Stimulated activated effector memory CD8-positive, alpha-beta T cell treated with anti-CD3 and anti-CD28 coated beads, Interleukin-12 subunit alpha, Interleukin-12 subunit beta, amount 100 ng/mL, for 72 hours (primary cell): Measurements from ENCODE around the gene FHIT.

Source experiments
- ATAC-seq: fragments of 150-1000 bp; cut with Tn5 transposase; 2 replicates; pipeline ENCODE4 v1.10.0; 2021
- DNase-seq, 2 donors: peaks; one replicate each; pipeline ENCODE4 v3.0.0; 2021 to 2022; ENCODE audit warnings: low spot score in 2 of 2
- H3K27ac Mint-ChIP-seq: one replicate; pipeline ENCODE4 v1.8.0; 2022; ENCODE audit warnings: mild to moderate bottlenecking, mixed read lengths
- H3K36me3 Mint-ChIP-seq: one replicate; pipeline ENCODE4 v1.8.0; 2022; ENCODE audit warnings: mild to moderate bottlenecking, mixed read lengths
- H3K4me1 Mint-ChIP-seq: one replicate; pipeline ENCODE4 v1.8.0; 2022; ENCODE audit warnings: mixed read lengths
- H3K4me3 Mint-ChIP-seq: one replicate; pipeline ENCODE4 v1.8.0; 2022; ENCODE audit warnings: mild to moderate bottlenecking, mixed read lengths
- H3K9me3 Mint-ChIP-seq: one replicate; pipeline ENCODE4 v1.8.0; 2022; ENCODE audit warnings: mixed read lengths

FHIT gene

GRCh38 chr3:60260546-60260945 lies 990.7 kb downstream of the FHIT start:
- no peak for DNase-seq
- Mint-ChIP-seq H3K9me3 (no peaks in the 10 kb centered on the region), H3K27ac (no peak overlapping the region), H3K36me3 (no peaks in the 10 kb centered on the region), H3K4me3 (no peak overlapping the region), H3K4me1 (no peaks in the 10 kb centered on the region)
- ATAC-seq: no peak

GRCh38 chr3:60250810-60251209 lies 1000.4 kb downstream of the FHIT start:
- H3K27ac Mint-ChIP-seq: no peak overlapping the region
- ATAC-seq: peak; percentile 60
- no peaks in the 10 kb centered on the region for H3K36me3 Mint-ChIP-seq

GRCh38 chr3:60250206-60250605 lies 1001.0 kb downstream of the FHIT start:
- Mint-ChIP-seq H3K4me1 (peaks cover 6% of the 10 kb centered on the region), H3K4me3 (no peak overlapping the region), H3K9me3 (no peaks in the 10 kb centered on the region), H3K36me3 (no peaks in the 10 kb centered on the region), H3K27ac (no peak overlapping the region)
- ATAC-seq (no peak), DNase-seq (no peak)

More at GRCh38 chr3:60250810-60251209, 1000.4 kb downstream of the FHIT start:
- Mint-ChIP-seq H3K4me1 (peaks cover 6% of the 10 kb centered on the region), H3K9me3 (no peaks in the 10 kb centered on the region), H3K4me3 (no peak overlapping the region)
- DNase-seq: no peak

DNA sequence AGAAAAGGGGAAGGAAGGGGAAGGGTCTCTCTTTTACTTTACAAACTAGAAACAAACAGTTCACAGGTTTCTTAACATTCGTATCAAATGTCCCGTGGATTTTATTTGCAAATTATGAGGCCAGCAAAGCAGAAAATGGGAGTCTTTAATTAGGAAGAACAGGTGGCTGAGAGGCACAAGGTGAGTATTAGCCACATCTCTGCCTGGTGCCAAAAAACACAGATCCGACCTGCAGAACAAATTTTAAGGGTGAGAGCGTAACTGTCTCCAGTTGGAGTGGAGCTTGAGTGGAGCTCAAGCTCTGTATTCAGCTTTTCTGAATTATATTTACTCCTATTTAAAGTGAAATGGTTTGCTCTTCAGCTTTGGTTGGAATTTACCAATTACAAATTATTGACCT lies 1004.9 kb downstream of the FHIT start:
- DNase-seq: no peak
- H3K9me3 Mint-ChIP-seq: no peaks in the 10 kb centered on the region
- no peak for ATAC-seq
- H3K4me3 Mint-ChIP-seq: no peak overlapping the region
- no peaks in the 10 kb centered on the region for H3K36me3 Mint-ChIP-seq
- peaks cover 6% of the 10 kb centered on the region for H3K4me1 Mint-ChIP-seq
- no peak overlapping the region for H3K27ac Mint-ChIP-seq

DNA sequence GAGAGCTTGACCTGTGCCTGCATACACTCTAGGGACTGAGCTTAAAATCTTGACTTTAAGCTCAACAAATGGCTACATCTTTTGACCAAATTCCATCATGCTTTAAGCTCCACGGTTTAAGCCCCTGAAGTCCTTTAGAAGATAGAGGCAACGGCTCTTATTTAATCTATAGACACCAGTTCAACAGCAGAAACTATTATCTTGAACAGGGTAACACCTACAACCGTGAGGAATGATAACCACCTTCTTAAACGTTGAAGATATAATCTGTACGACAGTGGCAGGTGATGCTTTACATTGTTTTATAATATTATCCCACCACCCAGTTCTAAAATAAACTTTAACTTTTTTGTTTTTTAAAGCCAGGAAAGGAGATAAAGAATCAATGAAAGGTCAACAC lies 1007.8 kb downstream of the FHIT start:
- Mint-ChIP-seq H3K27ac (no peak overlapping the region), H3K36me3 (no peaks in the 10 kb centered on the region), H3K9me3 (no peaks in the 10 kb centered on the region)

DNA sequence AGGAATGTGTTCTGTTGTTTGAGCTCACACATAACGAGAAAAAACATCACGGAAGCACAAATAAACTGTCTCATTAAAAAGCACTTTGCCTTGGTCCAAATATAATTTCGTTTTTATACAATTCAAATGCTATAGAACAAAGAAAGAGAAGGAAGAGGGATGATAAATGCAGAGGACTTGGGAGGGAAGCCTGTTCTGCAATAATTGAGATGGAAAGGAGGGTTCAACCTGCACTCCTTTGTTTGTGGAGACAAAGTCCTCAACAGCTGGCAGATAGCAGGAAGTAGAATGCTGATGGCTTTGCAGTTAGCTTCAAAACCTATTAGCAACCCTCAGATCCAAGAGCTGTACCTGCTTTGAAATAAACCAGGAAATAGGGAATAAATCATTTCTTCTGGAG lies 1010.8 kb downstream of the FHIT start:
- H3K27ac Mint-ChIP-seq: no peak overlapping the region
- DNase-seq (no peak), ATAC-seq (no peak)
- H3K9me3 Mint-ChIP-seq: no peaks in the 10 kb centered on the region
- H3K4me1 Mint-ChIP-seq: no peaks in the 10 kb centered on the region
- no peaks in the 10 kb centered on the region for H3K36me3 Mint-ChIP-seq
- no peak overlapping the region for H3K4me3 Mint-ChIP-seq

More for the DNA sequence above, 1007.8 kb downstream of the FHIT start:
- Mint-ChIP-seq H3K4me3 (no peak overlapping the region), H3K4me1 (no peaks in the 10 kb centered on the region)
- ATAC-seq (no peak), DNase-seq (no peak)

DNA sequence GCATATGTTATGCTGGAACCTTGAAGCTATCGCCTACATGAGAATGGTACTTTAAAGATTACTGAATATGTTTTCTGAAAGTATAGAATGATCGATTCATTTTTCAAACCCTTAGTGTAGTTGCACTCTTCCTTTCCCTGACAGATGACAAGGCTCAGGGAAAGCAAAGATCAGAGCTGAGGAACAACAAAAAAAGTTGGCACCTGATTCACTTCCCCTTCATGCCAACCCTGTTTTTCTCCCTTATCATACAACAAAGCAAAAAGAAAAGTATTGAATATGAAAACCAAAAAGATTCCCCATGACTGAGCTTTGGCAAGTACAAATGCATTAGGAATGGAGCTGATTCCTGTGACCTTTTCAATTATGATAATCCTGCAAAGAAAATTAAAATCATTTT lies 1012.7 kb downstream of the FHIT start:
- H3K36me3 Mint-ChIP-seq: no peaks in the 10 kb centered on the region
- H3K27ac Mint-ChIP-seq: no peak overlapping the region
- DNase-seq (no peak), ATAC-seq (no peak)
- no peaks in the 10 kb centered on the region for H3K4me1 Mint-ChIP-seq
- H3K9me3 Mint-ChIP-seq: no peaks in the 10 kb centered on the region
- no peak overlapping the region for H3K4me3 Mint-ChIP-seq

DNA sequence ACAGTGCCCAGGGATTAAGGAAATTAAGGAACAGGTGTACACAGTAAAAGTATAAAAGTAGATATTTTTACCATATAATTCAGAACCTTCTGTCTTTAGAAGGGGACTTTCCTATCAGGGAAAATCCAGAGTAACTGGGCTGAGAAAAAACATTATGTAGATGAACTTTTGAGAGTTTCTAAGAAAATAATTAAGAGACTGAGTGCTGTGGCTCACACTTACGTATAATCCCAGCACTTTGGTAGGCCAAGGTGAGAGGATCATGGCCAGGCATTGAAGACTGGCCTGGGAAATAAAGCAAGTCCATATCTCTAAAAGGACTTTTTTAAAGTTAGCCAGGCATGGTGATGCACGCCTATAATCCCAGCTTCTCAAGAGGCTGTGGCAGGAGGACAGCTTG lies 1021.8 kb downstream of the FHIT start:
- Mint-ChIP-seq H3K4me1 (peaks cover 9% of the 10 kb centered on the region), H3K4me3 (peak overlapping the region; percentile 30), H3K9me3 (no peaks in the 10 kb centered on the region), H3K27ac (peak overlapping the region; percentile 38), H3K36me3 (no peaks in the 10 kb centered on the region)
- ATAC-seq: peak; percentile 17
- DNase-seq: no peak

GRCh38 chr3:60228823-60229222 lies 1022.4 kb downstream of the FHIT start:
- peaks cover 9% of the 10 kb centered on the region for H3K4me1 Mint-ChIP-seq
- H3K9me3 Mint-ChIP-seq: no peaks in the 10 kb centered on the region
- DNase-seq (no peak), ATAC-seq (peak; percentile 94)
- H3K36me3 Mint-ChIP-seq: no peaks in the 10 kb centered on the region
- peak overlapping the region; percentile 38 for H3K27ac Mint-ChIP-seq
- H3K4me3 Mint-ChIP-seq: peak overlapping the region; percentile 30

DNA sequence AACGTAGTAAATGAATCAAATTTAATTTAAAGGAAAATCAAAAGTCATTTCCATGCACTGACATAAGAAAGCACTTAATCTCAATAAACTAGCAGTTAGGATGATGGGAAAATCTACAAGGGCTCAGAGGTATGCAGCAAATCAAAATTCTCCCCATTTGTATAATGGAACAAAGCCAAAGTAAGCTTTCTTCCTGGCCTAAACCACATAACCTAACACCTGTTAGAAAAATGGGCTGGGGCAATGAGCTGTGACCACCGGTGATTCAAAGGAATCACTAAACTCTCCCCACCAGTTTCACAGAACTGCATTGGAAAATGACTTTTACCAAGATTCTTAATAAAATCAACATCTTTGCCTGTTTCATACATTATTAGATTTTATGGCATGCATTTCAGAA lies 1024.3 kb downstream of the FHIT start:
- DNase-seq: no peak
- Mint-ChIP-seq H3K4me3 (no peak overlapping the region), H3K4me1 (peaks cover 9% of the 10 kb centered on the region), H3K9me3 (no peaks in the 10 kb centered on the region), H3K36me3 (no peaks in the 10 kb centered on the region), H3K27ac (no peak overlapping the region)
- ATAC-seq: no peak

- ATAC-seq (no peak), DNase-seq (no peak)
- Mint-ChIP-seq H3K36me3 (no peaks in the 10 kb centered on the region), H3K27ac (no peak overlapping the region), H3K9me3 (no peaks in the 10 kb centered on the region), H3K4me3 (no peak overlapping the region), H3K4me1 (peaks cover 9% of the 10 kb centered on the region)
Observed at GRCh38 chr3:60225848-60226247, 1025.4 kb downstream of the FHIT start.

GRCh38 chr3:60220768-60221167 lies 1030.5 kb downstream of the FHIT start:
- ATAC-seq (no peak), DNase-seq (no peak)
- Mint-ChIP-seq H3K4me3 (no peak overlapping the region), H3K36me3 (no peaks in the 10 kb centered on the region), H3K27ac (no peak overlapping the region), H3K9me3 (no peaks in the 10 kb centered on the region), H3K4me1 (peaks cover 4% of the 10 kb centered on the region)

DNA sequence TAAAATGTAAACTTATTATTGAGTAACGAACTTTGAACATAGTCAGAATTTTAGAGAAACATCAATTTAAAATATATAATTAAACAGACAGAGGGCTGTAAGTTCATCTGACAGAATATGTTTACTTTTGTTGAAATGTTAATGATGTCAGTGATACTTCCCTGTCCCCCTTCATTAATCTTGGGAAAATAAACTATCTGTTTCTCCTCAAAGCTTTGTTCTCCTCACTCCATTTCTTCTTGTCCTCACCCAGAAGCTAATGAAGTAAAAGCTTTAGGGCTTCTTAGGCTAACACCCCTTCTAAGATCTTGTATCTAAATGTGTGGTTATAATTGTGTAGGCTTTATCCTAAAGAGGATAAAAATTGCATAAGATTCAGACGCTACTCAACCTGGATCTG lies 1031.8 kb downstream of the FHIT start:
- Mint-ChIP-seq H3K36me3 (no peaks in the 10 kb centered on the region), H3K4me3 (no peak overlapping the region), H3K27ac (no peak overlapping the region), H3K4me1 (no peaks in the 10 kb centered on the region), H3K9me3 (no peaks in the 10 kb centered on the region)
- no peak for ATAC-seq
- no peak for DNase-seq

- no peak for ATAC-seq
- H3K4me3 Mint-ChIP-seq: no peak overlapping the region
- no peaks in the 10 kb centered on the region for H3K36me3 Mint-ChIP-seq
- no peak for DNase-seq
- H3K4me1 Mint-ChIP-seq: no peaks in the 10 kb centered on the region
- H3K27ac Mint-ChIP-seq: no peak overlapping the region
- H3K9me3 Mint-ChIP-seq: no peaks in the 10 kb centered on the region
Observed at GRCh38 chr3:60217156-60217911, 1033.9 kb downstream of the FHIT start.

DNA sequence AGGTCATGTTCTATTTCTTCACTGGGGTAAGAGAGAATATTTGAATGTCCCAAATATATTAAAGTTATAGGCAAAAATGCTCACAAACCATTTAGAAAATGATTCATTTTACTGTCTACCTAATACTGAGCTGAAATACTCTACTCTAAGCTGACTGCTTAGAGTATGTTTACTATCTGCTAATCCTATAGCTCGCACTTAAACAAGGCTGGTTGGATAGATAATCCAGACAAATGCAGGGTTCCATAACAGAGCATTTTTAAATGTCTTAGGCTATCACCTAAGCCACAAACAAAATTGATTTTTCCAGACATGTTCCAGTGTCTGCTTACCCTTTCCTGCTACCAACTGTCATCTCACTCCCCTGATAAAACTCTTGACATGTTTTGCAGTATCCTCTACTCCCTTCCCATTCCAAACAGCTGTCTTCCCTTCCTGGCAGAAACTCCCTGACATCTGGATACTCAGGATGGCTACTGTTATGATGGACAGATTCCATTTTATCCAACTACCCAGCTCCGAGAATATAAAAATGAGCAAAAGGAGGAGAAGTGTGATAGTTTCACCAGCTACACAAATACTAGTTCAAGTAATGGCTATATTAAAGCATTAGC lies 1034.7 kb downstream of the FHIT start:
- Mint-ChIP-seq H3K9me3 (no peaks in the 10 kb centered on the region), H3K4me1 (no peaks in the 10 kb centered on the region), H3K36me3 (no peaks in the 10 kb centered on the region), H3K4me3 (no peak overlapping the region), H3K27ac (no peak overlapping the region)
- no peak for ATAC-seq
- DNase-seq: no peak

- Mint-ChIP-seq H3K4me1 (no peaks in the 10 kb centered on the region), H3K27ac (no peak overlapping the region), H3K9me3 (no peaks in the 10 kb centered on the region), H3K36me3 (no peaks in the 10 kb centered on the region), H3K4me3 (no peak overlapping the region)
- DNase-seq (no peak), ATAC-seq (no peak)
Observed at GRCh38 chr3:60215946-60216345, 1035.3 kb downstream of the FHIT start.
